ENCODE measurements around the gene DDX31.

Gene DDX31

DNA sequence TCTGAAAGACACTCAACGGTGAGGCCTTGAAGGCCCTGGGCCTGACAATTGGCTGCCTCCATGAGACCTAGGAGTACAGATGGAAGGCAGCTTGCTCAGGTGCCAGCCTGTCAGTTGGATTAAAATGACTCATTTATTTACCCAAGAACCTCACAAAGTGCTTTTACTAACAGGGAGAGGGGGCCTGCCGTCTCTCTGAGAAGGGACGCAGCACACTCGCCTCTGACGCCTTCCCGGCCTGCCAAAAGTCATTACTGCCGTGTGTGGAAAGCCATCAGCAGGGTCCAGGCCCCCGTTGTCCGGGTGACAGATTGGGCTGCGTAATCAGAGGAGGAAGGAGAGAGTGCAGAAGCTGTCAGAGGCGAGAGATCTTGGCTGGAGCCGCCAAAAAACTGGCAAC, 32.4 kb downstream of the DDX31 start:
- no peak for DNase-seq (ENCODE audit: insufficient read length, low spot score)
- no peak for TF ChIP-seq POLR2A (IDR thresholded peaks at IDR 0.05; ENCODE audit: low read depth, low read length)
- no peak for FAIRE-seq

DNA sequence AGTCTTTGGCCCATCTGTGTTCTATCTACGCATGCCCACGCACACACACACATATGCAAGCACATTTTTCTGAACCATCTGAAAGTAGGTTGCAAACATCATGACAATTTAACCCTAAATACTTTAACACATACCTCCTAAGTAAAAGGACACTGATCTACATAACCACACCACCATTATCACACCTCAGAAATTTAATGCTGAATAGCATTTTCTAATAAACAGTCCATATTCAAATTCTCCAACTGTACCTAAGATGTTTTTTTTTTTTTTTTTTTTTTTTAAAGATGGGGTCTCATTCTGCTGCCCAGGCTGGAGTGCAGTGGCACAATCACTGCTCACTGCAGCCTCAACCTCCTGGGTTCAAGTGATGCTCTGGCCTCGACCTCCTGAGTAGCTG, 35.5 kb downstream of the DDX31 start:
- DNase-seq (ENCODE audit: insufficient read length, low spot score) (no peak), FAIRE-seq (no peak)
- no peak for TF ChIP-seq POLR2A (IDR thresholded peaks at IDR 0.05; ENCODE audit: low read depth, low read length)

DNA sequence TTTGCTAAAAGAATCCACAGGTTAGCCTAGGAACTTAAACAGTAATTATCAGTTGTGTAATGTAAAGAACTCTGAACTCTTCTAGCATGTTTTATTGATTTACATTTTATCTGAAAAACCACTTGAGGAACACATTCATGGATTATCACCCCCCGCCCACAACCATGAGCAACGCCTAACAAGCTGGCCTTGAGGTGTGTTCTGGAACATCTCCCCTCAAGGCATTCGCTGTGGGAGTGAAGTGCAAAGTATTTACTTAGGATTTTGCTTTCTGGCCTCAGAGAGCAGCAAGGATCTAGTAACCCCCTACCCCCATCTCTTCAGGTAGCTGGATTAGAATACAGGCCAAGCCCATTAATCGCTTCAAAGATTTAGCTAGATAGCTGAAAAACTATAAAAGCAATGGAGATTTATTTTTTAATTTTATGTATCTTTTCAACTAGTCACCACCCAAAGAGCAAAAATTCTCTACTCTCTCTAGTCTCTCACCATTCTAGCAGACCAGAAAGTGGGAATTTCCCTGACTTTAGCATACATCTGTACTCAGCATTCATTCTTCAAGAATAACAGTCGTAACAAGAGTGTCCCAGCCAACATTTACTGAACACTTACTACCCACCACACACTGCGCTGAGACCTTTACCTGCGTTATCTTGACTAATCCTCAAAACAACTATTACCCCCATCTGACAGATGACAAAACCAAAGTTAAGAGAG, 37.2 kb downstream of the DDX31 start:
- FAIRE-seq = no peak
- no peak for DNase-seq (ENCODE audit: insufficient read length, low spot score)
- no peak for TF ChIP-seq POLR2A (IDR thresholded peaks at IDR 0.05; ENCODE audit: low read depth, low read length)

DNA sequence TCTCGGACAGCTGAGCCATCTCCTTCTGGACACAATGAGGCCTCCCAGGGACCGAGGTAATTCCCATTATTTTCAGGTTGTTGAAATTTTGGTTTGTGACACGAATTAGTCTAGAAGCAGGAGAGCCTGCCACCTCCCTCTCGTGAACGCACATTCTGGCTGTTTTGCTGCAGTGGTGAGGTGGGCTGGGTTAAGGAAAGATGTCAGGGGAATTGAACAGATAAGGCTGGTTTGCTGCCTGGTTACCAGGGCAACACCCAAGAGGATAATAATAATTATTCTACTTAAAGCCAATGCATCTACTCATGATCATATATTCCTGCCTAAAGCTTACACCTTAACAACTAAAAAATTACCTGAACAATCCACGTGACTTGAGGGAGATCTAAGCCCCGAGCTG, 38.1 kb downstream of the DDX31 start:
- FAIRE-seq (no peak), DNase-seq (ENCODE audit: insufficient read length, low spot score) (no peak)
- TF ChIP-seq POLR2A (IDR thresholded peaks at IDR 0.05; ENCODE audit: low read depth, low read length) = no peak

DNA sequence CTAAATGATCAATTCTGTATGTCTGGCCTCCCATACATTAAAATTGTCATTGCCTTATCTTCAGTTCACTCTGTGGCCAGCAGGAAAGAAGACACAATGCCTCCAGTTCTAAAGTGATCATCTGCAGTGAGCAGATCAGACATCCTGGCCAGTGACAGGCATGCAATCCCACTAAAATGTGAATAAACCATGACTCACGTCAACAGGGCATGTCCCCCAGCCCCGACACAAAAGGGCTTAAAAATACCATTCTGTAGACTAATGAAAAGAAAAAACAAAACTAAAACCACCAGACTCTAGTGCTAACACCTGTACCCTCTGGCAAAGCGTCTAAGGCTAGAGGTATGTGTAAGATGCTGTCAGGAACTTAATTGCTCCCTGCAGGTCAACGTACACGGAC, 38.5 kb downstream of the DDX31 start:
- no peak for TF ChIP-seq POLR2A (IDR thresholded peaks at IDR 0.05; ENCODE audit: low read depth, low read length)
- peak; percentile 76 for FAIRE-seq
- peak; percentile 52 for DNase-seq (ENCODE audit: insufficient read length, low spot score)

DNA sequence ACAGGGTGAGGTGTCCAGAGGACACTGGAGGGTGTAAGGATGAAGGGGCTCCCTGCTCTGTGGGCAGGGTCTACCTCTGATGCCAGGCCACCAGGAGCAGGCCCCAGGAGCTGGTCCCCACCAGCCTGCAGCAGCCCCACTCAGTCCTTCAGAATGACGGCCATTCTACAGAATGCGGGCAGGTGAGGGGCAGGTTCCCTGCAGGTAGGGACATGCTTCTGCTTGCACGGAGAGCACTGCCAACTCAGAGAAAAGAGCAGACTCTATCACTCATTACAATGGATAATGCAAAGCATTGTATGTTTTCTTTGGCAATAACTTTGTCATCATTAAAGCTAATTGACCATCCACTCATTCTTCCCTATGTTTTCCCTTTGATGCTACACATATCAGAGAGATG, 39.0 kb downstream of the DDX31 start:
- no peak for TF ChIP-seq POLR2A (IDR thresholded peaks at IDR 0.05; ENCODE audit: low read depth, low read length)
- DNase-seq (ENCODE audit: insufficient read length, low spot score) (no peak), FAIRE-seq (no peak)

DNA sequence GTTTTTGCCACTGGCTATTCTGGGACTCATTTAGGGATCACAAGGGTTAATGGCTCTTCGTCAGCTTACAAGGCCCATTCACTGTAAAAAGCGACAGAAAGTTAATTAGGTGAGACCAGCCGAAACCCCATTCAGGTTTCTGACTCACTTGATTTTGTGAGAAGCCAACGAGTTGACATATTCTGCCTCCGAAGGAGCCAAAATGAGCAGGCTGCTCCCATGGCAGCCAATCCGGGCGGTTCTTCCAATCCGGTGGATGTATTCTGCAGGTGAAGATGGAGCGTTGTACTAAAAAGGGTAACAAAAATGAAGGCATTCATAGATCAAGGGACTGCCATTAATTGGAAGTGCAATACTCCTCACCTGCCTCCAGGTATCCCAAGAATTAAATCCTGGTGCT, 39.7 kb downstream of the DDX31 start:
- DNase-seq (ENCODE audit: insufficient read length, low spot score) (no peak), FAIRE-seq (no peak)
- no peak for TF ChIP-seq POLR2A (IDR thresholded peaks at IDR 0.05; ENCODE audit: low read depth, low read length)

DNA sequence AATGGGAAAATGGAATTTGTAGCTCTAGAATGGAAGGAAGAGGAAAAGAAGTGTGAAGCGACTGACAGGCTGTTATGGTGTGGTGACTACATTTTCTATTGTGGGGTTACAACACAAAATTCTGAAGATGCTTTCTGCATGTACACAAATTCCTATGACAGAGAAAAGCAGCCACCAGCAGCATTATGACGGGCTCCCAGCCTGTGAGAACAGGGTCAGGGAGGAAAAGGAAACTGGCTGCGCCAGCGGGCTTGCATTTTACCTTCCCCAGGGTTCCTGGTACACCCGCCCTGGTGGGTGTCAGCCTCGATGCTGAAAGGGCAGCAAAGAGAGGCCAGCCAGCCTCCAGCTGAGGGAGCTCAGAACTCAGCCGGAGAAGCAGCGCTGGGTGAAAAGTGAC, 41.0 kb downstream of the DDX31 start:
- TF ChIP-seq POLR2A (IDR thresholded peaks at IDR 0.05; ENCODE audit: low read depth, low read length) = no peak
- DNase-seq (ENCODE audit: insufficient read length, low spot score) (no peak), FAIRE-seq (no peak)

DNA sequence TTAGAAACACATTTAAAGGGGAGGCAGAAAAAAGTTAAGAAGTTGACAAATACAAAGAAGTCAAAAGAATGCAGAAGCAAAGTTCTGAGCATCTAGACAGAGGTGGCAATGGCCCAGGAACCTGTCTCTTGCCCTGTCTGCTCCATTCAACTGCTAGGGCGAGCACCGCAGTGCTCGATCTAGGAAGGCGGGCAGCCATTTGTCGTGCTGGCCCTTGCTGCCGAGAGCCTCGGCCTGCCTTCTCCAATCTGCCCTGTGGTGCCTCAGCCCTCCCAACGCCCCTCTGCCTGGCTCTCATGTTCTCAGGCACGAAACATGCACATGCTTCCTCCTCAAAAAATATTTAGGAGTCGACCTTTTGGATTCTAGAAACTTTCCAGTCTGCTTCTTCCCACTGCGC, 42.2 kb downstream of the DDX31 start:
- no peak for TF ChIP-seq POLR2A (IDR thresholded peaks at IDR 0.05; ENCODE audit: low read depth, low read length)
- FAIRE-seq = no peak

DNA sequence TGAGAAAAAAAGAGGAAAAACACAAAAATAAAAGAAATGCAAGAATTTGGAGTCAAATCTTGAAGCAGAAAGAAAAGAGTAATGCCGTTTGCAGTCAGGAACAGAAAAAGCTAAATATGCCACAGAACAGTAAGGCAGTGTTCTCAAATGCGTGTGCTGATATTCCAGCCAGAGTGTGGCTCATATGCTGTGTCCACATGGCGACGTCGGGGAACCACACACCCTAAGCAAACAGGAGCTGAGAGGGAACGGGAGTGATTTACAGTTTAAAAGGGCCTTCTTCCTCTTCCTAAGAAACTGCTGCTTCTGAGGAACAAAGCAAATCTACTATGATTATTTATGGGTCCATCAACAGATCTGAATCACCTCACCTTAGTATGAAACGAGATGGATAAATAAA, 42.7 kb downstream of the DDX31 start:
- DNase-seq (ENCODE audit: insufficient read length, low spot score) (no peak), FAIRE-seq (no peak)
- TF ChIP-seq POLR2A (IDR thresholded peaks at IDR 0.05; ENCODE audit: low read depth, low read length) = no peak

More for the DNA sequence above, 42.2 kb downstream of the DDX31 start:
- DNase-seq (ENCODE audit: insufficient read length, low spot score) = no peak

DNA sequence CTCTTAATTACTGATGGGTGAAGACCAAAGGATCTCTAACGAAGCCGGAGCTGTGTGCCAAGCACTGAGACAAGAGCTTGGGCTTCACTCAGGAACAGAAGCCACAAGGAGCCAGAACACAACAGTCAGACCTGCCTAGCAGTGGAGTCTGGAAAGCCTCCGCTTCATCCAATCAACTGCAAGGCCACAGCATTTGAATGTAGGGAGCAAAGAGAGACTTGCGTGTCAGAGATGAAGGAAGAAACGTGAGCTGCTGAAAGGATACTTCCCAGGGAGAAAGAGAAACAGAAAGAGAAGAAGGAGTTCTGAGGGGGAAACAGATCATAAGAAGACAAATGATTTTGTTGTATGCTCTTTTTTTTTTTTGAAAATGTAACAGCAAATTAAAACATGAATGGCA, 43.5 kb downstream of the DDX31 start:
- FAIRE-seq (no peak), DNase-seq (ENCODE audit: insufficient read length, low spot score) (no peak)
- TF ChIP-seq POLR2A (IDR thresholded peaks at IDR 0.05; ENCODE audit: low read depth, low read length) = no peak

DNA sequence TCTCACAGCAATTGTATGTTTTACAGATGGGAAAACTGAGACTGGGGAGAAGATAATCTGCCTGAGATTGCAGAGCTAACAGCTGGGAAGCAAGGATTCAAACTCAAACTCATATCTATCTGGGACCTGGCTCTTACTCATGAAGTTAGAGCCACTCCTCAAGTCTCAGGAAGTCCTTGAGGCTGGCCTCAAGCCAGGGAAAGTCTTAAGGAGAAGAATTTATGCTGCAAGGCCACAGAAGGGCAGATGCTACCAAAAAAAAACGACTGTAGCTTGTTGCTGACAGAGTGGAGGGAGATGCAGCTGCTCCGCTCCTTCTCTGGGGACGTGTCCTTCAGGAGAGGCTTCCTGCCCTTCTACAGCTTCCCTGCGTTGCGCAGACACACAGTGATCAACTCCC, 47.6 kb downstream of the DDX31 start:
- no peak for TF ChIP-seq POLR2A (IDR thresholded peaks at IDR 0.05; ENCODE audit: low read depth, low read length)

DNA sequence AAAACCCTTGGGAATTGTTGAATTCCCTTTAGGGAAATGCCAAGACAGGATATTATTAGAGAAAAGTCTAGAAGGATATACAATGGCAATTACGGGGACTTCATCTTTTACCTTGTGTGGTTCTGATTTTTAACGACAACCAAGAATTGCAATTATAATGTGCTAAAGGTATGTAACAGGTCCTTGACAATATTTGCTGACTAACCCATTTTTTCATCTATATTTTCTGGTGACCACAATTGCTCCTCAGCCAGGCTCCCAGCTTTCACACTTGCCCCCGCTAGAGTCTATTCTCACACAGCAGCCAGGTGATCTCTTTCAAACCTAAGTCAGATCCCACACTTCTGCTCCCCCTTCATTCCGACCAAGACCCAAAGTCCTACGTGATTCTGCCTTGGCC, 53.1 kb downstream of the DDX31 start:
- no peak for DNase-seq (ENCODE audit: insufficient read length, low spot score)
- no peak for TF ChIP-seq POLR2A (IDR thresholded peaks at IDR 0.05; ENCODE audit: low read depth, low read length)
- no peak for FAIRE-seq

More for the DNA sequence above, 47.6 kb downstream of the DDX31 start:
- DNase-seq (ENCODE audit: insufficient read length, low spot score) = no peak
- peak; percentile 43 for FAIRE-seq

DNA sequence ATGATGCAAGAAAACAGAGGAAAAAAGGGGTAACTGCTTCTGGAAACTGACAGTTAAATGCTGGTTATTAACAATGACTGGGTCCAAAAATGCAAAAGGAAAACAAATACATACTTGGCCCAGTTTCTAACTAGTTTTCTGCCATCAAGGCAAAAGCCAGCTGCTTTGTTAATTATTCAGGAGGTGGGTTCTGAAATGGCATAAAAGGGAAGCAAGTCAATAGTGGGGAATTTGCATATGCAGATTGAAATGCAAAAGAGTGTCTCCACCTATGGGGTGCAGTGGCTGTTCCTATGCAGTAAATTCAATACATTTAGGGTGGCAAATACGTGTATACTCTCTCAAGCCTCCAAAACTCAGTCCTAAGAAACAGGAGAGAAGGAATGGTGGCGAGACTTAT, 54.0 kb downstream of the DDX31 start:
- TF ChIP-seq POLR2A (IDR thresholded peaks at IDR 0.05; ENCODE audit: low read depth, low read length) = no peak
- no peak for DNase-seq (ENCODE audit: insufficient read length, low spot score)
- no peak for FAIRE-seq

DNA sequence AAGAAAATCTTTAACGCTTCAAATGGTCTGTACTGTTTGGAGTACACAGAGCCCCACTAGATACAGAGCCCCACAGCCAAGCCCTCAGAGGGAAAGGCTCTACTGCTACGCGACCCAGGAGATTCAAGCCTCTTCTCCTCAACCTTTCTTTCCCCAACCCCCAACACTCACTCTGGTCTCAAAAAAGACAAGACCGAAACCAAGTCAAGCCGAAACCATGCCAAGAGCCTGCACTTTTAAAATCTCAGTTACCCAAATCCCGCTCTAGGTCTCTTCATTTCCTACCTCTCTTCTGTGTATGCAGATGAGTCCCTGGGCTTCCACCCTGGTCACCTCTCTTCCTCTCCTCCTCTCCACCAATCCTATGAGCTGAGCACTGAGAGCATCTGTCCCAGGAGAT, 55.5 kb downstream of the DDX31 start:
- FAIRE-seq (no peak), DNase-seq (ENCODE audit: insufficient read length, low spot score) (no peak)
- no peak for TF ChIP-seq POLR2A (IDR thresholded peaks at IDR 0.05; ENCODE audit: low read depth, low read length)

DNA sequence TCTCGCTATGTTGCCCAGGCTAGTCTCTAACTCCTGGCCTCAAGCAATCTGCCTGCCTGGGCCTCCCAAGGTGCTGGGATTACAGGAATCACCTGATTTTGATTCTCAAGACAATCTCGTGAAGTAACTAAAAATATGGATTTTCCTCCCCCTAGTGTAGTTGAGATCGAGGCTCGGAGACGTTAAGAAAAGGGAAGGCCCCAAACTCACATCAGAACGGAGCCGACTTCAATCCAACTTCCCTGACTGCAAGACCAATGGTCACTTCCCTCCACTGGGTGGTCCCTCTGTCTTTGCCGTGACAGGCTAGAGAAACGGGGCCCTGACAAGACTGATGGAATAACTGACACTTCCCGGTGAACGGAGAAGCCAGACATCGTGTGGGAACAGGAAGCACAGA, 59.1 kb downstream of the DDX31 start:
- no peak for TF ChIP-seq POLR2A (IDR thresholded peaks at IDR 0.05; ENCODE audit: low read depth, low read length)
- no peak for DNase-seq (ENCODE audit: insufficient read length, low spot score)
- FAIRE-seq = no peak
